ENCODE results near the gene LNX2. TPM values are rescaled to one million over a fixed set of nuclear protein-coding genes. Genes with fewer than 3 reads are reported as not detected.

The LNX2 gene
- total RNA-seq, 2 experiments from 2014 or later, result 8.0 to 8.3 TPM

DNA sequence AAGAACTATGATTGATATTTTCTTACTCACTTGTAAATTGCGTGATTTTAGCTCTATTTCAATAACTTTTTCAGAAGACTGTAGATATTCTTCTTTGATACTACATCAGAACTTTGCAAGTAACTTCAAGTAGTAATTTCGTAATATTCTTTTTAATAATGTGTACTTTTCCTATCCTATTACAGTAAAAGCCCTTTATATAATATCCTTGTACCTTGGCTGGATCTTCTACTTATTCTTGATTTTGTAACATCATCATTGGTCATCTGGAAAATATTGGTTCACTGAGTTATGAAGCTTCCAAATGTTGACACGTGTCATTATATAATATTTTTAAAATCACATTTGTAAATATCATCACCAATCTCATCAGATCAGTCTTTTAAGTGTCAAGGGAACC, 33.7 kb upstream of the LNX2 start:
- Mint-ChIP-seq H3K4me1 (peaks cover 3% of the 10 kb centered on the region), H3K27ac (no peak overlapping the region), H3K9me3 (peaks cover 13% of the 10 kb centered on the region), H3K27me3 (no peaks in the 10 kb centered on the region), H3K36me3 (peaks cover 46% of the 10 kb centered on the region), H3K4me3 (no peak overlapping the region)
- POLR2A ChIA-PET, result no interaction called here
- ATAC-seq (ENCODE audit: low read depth) (no peak), DNase-seq (no peak)

DNA sequence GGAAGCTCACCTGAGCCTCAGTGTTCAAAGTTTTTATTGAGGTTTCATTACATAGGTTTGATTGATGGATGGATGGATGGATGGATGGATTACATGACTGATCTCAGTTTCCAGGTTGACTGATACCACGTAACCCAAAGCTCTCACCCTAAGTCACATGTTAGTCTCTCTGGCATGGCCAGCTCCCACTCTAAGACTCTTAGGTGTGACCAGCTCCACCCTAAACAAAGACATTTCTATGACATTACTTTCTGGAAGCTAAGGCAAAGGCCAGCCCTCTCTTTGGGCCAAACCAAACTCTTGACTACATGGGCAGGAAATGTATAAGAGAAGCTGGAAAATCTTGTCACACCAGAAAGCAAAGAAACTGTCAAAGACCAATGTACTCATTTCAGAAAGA, 30.0 kb upstream of the LNX2 start:
- POLR2A ChIA-PET, result no interaction called here
- Mint-ChIP-seq H3K4me1 (no peaks in the 10 kb centered on the region), H3K4me3 (no peak overlapping the region), H3K9me3 (peaks cover 15% of the 10 kb centered on the region), H3K36me3 (peaks cover 56% of the 10 kb centered on the region), H3K27ac (no peak overlapping the region), H3K27me3 (no peaks in the 10 kb centered on the region)
- ATAC-seq (ENCODE audit: low read depth) (no peak), DNase-seq (no peak)

DNA sequence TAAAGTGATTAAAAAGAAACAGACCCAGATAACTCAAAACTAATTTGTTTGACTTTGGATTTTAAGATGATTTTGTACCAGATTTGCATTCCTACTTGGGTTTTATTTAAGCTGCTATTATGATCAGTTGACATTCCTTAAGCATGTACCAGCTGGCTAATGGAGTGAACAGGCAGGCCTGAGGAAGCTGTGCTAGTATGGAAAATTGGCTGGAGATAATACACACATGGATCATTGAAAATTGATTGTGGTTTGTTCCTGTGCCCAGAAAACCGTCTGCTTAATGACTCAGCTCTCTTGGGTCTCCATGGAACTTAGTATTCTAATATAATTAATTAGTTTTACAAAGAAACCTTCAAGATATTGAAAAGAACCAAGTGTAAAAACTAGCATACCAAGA, 24.0 kb upstream of the LNX2 start:
- DNase-seq (no peak), ATAC-seq (ENCODE audit: low read depth) (no peak)
- Mint-ChIP-seq H3K27me3 (no peaks in the 10 kb centered on the region), H3K4me1 (peaks cover 7% of the 10 kb centered on the region), H3K9me3 (peaks cover 2% of the 10 kb centered on the region), H3K27ac (no peak overlapping the region), H3K4me3 (no peak overlapping the region), H3K36me3 (peaks cover 44% of the 10 kb centered on the region)
- POLR2A ChIA-PET, result no interaction called here

DNA sequence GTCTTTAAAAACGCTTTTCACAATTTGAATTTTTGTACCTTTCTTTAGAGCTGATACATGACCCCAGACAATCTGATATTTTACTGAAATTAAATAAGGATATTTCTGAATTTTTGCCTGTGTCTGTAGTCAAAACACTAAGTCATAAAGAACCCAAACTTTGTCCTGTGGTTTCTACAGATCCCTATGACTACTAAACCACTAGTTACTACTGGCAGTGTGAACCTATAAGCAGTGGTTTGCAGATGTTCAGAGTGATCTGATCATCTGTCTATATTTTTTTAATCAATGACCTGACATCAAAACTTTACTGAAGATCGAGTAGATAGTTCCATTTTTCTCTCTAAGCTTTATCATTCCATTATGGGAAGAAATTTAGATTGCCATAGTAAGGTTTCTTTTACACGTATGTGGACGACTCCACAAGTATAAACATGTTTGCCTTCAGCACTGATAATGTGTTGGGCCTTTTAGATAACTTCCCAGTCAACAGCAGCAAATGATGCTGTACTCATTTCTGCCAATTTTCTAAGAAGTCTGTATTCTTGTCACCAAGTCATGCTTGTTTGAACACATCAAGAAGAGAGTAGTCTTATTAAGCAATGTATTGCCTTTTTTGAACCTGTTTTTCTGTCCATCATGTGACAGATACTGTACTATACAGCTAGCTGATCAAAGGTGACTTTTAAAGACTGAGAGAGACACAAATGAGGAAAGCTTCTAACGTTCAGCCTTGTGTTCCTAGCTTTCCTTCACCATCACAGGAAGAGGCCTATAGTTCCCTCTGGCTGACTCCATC, 23.2 kb upstream of the LNX2 start:
- no peaks in the 10 kb centered on the region for H3K27me3 Mint-ChIP-seq
- H3K4me1 Mint-ChIP-seq, result peaks cover 8% of the 10 kb centered on the region
- no peak overlapping the region for H3K27ac Mint-ChIP-seq
- peaks cover 38% of the 10 kb centered on the region for H3K36me3 Mint-ChIP-seq
- H3K4me3 Mint-ChIP-seq, result no peak overlapping the region
- POLR2A ChIA-PET, result no interaction called here
- DNase-seq, result no peak
- peaks cover 2% of the 10 kb centered on the region for H3K9me3 Mint-ChIP-seq
- ATAC-seq (ENCODE audit: low read depth), result no peak

DNA sequence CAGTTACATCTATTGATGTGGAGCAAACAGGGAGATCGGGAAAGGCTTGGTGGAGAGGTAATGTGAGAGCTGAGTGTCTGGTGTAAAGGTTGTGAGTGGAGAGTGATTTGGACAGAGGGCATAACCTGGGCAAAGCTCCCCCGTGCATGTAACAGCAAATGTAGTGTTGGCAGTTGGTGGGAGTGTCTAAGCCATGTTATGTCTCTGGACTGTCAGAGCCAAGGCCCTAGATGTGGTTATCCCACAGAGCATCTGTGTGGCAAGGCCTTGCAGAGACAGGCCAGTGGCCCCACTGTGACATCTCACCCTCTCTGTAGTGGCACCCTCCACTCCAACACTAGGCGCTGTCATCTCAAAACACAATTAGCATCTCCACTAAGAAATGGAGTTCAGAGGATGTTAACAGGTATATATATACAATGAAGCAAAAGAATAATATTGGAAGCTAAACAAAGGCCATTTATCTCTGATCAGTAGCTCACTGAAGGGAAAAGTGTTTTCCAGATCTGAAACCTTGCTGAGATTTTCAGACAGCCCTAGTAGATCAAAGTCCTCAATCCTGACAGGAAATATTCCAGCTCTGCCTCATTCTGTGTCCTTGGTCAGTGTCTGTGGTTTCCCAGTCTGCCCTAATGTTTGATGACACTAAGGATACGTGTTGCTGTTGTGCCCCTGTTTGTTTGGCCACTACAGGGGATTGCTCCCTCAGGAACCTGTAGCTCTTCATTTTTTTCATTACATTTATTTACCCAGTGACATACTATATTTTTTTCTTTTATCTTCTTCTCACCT, 21.6 kb upstream of the LNX2 start:
- H3K4me3 Mint-ChIP-seq, result no peak overlapping the region
- H3K4me1 Mint-ChIP-seq, result peaks cover 14% of the 10 kb centered on the region
- H3K9me3 Mint-ChIP-seq, result peaks cover 2% of the 10 kb centered on the region
- POLR2A ChIA-PET, result no interaction called here
- no peaks in the 10 kb centered on the region for H3K27me3 Mint-ChIP-seq
- DNase-seq (no peak), ATAC-seq (ENCODE audit: low read depth) (no peak)
- no peak overlapping the region for H3K27ac Mint-ChIP-seq
- H3K36me3 Mint-ChIP-seq, result peaks cover 34% of the 10 kb centered on the region

DNA sequence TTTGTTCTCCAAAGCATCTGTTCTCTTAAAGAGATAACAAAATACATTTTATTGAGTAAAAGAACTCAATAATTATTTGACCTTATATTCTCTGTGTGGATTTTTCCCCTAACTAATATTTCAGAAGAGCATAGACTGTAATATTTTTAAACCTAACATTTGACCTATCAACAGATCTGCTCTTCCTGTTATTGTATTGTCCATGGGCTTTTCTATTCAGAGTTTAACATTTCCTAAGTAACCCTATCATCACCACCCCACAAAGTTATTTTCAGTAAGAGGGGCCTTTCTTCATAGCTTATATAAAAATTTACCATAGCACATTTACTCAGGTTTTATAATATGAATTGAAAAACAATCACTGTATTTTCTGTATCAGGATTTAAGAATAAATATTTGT, 18.9 kb upstream of the LNX2 start:
- ATAC-seq (ENCODE audit: low read depth), result no peak

DNA sequence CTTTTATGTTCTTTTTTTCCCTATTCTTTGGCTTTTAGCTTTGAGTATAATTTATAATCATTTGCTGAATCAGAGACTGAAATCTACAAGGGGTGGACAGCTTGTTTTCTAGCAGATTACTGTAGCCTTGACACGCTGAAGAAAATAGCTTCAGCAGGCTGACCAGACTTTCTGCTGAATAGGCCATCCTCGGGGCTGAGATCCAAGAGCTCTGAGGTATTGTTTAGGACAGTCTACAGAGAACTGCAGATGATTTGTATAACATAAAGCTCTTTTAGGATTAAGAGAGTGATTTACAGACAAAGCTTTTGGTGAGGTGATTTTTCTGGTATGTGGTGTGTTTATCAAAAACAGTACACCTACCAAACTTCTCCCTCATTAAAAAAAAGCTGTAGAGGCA, 18.2 kb upstream of the LNX2 start:
- no peak overlapping the region for H3K4me3 Mint-ChIP-seq

More for the DNA sequence above, 18.9 kb upstream of the LNX2 start:
- Mint-ChIP-seq H3K36me3 (peaks cover 20% of the 10 kb centered on the region), H3K4me1 (peaks cover 18% of the 10 kb centered on the region), H3K9me3 (no peaks in the 10 kb centered on the region), H3K4me3 (no peak overlapping the region), H3K27me3 (no peaks in the 10 kb centered on the region), H3K27ac (no peak overlapping the region)
- POLR2A ChIA-PET, result no interaction called here
- no peak for DNase-seq

DNA sequence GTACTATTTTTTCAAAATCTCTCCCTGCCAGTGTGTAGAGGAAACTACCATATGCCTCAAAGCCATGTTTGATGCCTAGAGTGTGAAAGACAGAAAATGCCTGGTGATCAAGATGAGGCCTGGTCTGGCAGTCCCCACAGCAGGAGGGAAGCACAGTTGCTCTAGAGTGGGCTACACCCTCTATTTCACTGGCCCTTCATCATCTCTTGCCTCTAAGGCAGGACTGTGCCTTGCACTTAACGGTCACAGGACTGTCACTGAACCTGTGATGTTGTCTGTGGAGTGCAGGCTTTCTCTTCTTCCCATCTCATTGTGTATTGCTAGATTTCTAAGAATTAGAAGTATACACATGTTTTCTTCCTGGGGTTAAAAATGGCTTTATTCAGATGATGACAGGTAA, 17.7 kb upstream of the LNX2 start:
- Mint-ChIP-seq H3K4me1 (peaks cover 18% of the 10 kb centered on the region), H3K36me3 (peaks cover 15% of the 10 kb centered on the region), H3K27ac (no peak overlapping the region), H3K27me3 (no peaks in the 10 kb centered on the region), H3K4me3 (no peak overlapping the region), H3K9me3 (no peaks in the 10 kb centered on the region)
- DNase-seq (no peak), ATAC-seq (ENCODE audit: low read depth) (no peak)
- POLR2A ChIA-PET, result interaction anchor here (0.9 kb wide), 1 partner anchor 18 kb away, joined by 5 read pairs; the partner anchor contains the start of gene LNX2

More for the DNA sequence above, 18.2 kb upstream of the LNX2 start:
- no peaks in the 10 kb centered on the region for H3K9me3 Mint-ChIP-seq
- POLR2A ChIA-PET, result no interaction called here
- peaks cover 19% of the 10 kb centered on the region for H3K36me3 Mint-ChIP-seq
- DNase-seq, result no peak
- peaks cover 19% of the 10 kb centered on the region for H3K4me1 Mint-ChIP-seq
- H3K27ac Mint-ChIP-seq, result no peak overlapping the region
- ATAC-seq (ENCODE audit: low read depth), result no peak
- no peaks in the 10 kb centered on the region for H3K27me3 Mint-ChIP-seq

DNA sequence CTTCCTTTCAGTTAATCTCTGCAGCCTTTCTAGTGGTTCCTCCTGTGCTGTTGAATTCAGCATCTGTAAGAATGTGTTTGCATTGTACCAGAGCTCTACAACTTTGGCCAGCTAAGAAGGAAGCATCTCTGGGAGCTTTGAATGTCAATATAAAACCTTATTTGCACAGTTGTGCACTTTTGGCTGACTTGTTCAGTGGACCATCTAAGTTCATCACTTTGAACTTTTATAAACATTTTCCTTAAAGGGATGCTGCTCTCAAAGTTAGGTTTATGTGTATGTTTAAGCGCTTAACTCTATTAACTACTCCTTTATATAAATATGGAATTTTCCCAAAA, 16.9 kb upstream of the LNX2 start:
- Mint-ChIP-seq H3K9me3 (no peaks in the 10 kb centered on the region), H3K4me3 (no peak overlapping the region), H3K27ac (no peak overlapping the region), H3K4me1 (peaks cover 18% of the 10 kb centered on the region), H3K27me3 (no peaks in the 10 kb centered on the region), H3K36me3 (peaks cover 17% of the 10 kb centered on the region)
- DNase-seq, result no peak
- POLR2A ChIA-PET, result interaction anchor here (0.9 kb wide), 1 partner anchor 17 kb away, joined by 5 read pairs; the partner anchor contains the start of gene LNX2
- no peak for ATAC-seq (ENCODE audit: low read depth)

DNA sequence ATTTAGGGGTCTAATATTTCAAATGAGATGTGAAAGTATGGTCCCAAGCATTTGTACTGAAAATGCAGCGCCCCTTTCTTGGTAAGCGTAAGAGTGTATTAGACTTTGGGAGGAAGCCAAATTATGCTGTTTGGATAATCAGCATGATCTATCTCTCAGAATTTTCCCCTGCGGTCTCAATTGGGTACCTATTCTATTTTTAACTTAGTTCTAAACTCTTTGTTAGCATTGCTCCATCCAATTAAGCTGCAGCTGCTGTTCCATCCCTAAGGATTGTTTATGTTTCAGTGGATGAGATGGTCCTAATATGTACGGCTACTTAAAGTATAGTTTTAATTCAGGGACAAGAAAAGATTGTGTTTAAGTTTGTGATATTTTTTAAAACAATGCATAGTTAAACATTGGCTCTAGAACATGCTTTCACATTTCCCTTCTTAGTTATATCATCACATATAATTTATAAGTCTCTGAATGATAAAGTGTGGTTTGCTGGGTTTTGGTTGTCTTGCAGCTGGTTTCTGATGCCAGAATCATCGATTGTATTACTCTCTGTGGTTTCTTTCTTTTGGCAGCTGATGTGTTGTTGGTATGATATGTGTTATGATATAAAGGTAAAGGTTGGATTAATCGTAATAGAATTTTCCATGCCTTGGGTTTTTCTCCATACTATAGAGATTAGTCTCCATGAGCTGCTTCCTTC, 16.4 kb upstream of the LNX2 start:
- DNase-seq (no peak), ATAC-seq (ENCODE audit: low read depth) (no peak)
- Mint-ChIP-seq H3K36me3 (peaks cover 17% of the 10 kb centered on the region), H3K27ac (no peak overlapping the region), H3K4me3 (no peak overlapping the region), H3K4me1 (peaks cover 17% of the 10 kb centered on the region), H3K27me3 (no peaks in the 10 kb centered on the region), H3K9me3 (no peaks in the 10 kb centered on the region)
- POLR2A ChIA-PET, result interaction anchor here (0.9 kb wide), 1 partner anchor 17 kb away, joined by 5 read pairs; the partner anchor contains the start of gene LNX2

DNA sequence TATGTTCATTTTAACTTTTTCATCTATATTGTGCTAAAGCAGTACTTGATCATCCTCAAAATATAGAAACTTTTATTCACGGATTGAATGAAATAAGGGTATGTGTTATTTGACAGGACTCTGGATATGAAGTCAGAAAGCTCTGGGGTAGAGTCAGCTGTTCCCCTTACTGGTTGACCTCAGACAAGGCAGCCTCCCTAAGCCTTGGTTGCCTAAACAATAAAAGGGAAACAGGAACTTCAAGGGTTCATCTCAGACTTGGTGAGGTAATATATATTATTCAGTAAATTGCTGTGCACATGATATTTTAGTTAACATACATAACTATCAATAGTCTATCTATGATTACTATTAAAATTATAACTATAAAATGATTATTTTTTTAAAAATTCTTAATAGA, 14.9 kb upstream of the LNX2 start:
- H3K36me3 Mint-ChIP-seq, result peaks cover 23% of the 10 kb centered on the region
- H3K27me3 Mint-ChIP-seq, result no peaks in the 10 kb centered on the region
- peaks cover 24% of the 10 kb centered on the region for H3K4me1 Mint-ChIP-seq
- POLR2A ChIA-PET, result no interaction called here
- DNase-seq (no peak), ATAC-seq (ENCODE audit: low read depth) (no peak)
- H3K27ac Mint-ChIP-seq, result no peak overlapping the region
- no peak overlapping the region for H3K4me3 Mint-ChIP-seq
- no peaks in the 10 kb centered on the region for H3K9me3 Mint-ChIP-seq

DNA sequence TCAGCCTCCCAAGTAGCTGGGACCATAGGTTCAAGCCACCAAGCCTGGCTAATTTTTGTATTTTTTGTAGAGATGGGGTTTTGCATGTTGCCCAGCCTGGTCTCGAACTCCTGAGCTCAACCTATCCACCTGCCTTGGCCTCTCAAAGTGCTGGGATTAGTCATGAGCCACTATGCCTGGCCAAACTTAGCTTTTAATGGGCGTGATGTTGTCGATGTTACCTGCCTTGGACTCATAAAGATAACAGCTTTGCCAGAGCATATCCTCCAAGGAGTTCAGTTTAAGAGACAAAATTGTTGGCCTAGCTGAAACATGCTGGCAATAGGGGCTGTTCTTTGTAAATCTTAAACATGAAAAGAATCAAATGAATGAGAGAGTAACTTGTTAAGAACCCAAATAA, 14.5 kb upstream of the LNX2 start:
- no peak for DNase-seq
- POLR2A ChIA-PET, result no interaction called here
- Mint-ChIP-seq H3K9me3 (no peaks in the 10 kb centered on the region), H3K27me3 (no peaks in the 10 kb centered on the region), H3K4me1 (peaks cover 26% of the 10 kb centered on the region), H3K36me3 (peaks cover 24% of the 10 kb centered on the region), H3K4me3 (no peak overlapping the region), H3K27ac (no peak overlapping the region)
- no peak for ATAC-seq (ENCODE audit: low read depth)

DNA sequence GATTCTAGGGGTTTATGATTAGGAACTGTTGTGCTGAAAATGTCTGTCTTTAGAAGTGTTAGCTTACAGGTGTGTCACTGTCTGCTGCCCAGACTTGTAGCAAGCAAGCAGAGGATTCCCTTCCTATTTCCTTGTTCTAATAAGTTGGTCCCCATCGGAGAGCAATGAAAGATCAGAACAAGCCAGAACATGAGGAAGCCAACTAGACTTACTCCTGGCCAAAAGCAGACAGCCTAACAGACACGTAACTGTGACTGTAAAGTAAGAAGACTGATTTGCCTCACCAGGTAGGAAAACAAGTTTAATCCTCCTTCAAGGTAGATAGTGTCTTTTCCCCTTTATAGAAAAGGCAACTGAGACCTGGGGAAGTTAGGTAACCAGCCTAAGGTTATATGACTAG, 13.9 kb upstream of the LNX2 start:
- Mint-ChIP-seq H3K27ac (no peak overlapping the region), H3K27me3 (no peaks in the 10 kb centered on the region), H3K36me3 (peaks cover 21% of the 10 kb centered on the region), H3K9me3 (no peaks in the 10 kb centered on the region), H3K4me3 (no peak overlapping the region), H3K4me1 (peaks cover 26% of the 10 kb centered on the region)
- ATAC-seq (ENCODE audit: low read depth), result no peak
- POLR2A ChIA-PET, result no interaction called here
- DNase-seq, result no peak
